CD14-positive monocyte (primary cell): ENCODE measurements around the gene TEX44. TPM values are rescaled to one million over a fixed set of nuclear protein-coding genes. Genes with fewer than 3 reads are reported as not detected.

Experiments used
- DNase-seq, 3 donors: peaks; one replicate each; pipeline ENCODE4 v3.0.0-alpha.2; 2011 to 2022
- H2AFZ ChIP-seq: 2 replicates; pipeline ENCODE4 v1.6.0; 2012; ENCODE audit warnings: mild to moderate bottlenecking, low read depth, low read length, inconsistent platforms; ENCODE audit not compliant: insufficient read depth, poor library complexity, severe bottlenecking
- H3K27ac ChIP-seq, 2 donors: 1 replicate in 1 of 2; 2 replicates in 1 of 2; pipeline ENCODE4 v1.5.1; 2012 to 2013; ENCODE audit warnings: low read length in 2 of 2, control low read depth in 1 of 2, inconsistent platforms in 1 of 2, low read depth in 1 of 2, mild to moderate bottlenecking in 1 of 2
- H3K27me3 ChIP-seq, 2 donors: one replicate each; pipeline versions ENCODE4 v1.6.0 to v1.6.1; 2011 to 2013; ENCODE audit warnings: low read length in 2 of 2; ENCODE audit not compliant: control insufficient read depth in 2 of 2, insufficient read depth in 2 of 2
- H3K36me3 ChIP-seq, 2 donors: replicated peaks in 1 of 2; 1 replicate in 1 of 2; 2 replicates in 1 of 2; pipeline versions ENCODE4 v1.5.1 to v1.6.1; 2012 to 2013; ENCODE audit warnings: low read length in 2 of 2, control low read depth in 1 of 2, inconsistent platforms in 1 of 2, mild to moderate bottlenecking in 1 of 2; ENCODE audit not compliant: insufficient read depth in 2 of 2, control insufficient read depth in 1 of 2
- H3K4me1 ChIP-seq, 2 donors: 1 replicate in 1 of 2; 2 replicates in 1 of 2; pipeline versions ENCODE4 v1.5.1 to v1.6.1; 2012 to 2013; ENCODE audit warnings: low read length in 2 of 2, control low read depth in 1 of 2, inconsistent platforms in 1 of 2, mild to moderate bottlenecking in 1 of 2, moderate library complexity in 1 of 2; ENCODE audit not compliant: insufficient read depth in 2 of 2, control insufficient read depth in 1 of 2
- H3K4me2 ChIP-seq: replicated peaks from 2 replicates; pipeline ENCODE3; 2012; ENCODE audit warnings: low read length, moderate library complexity, mild to moderate bottlenecking; ENCODE audit not compliant: poor library complexity, severe bottlenecking; ENCODE audit errors: extremely low read depth
- H3K4me3 ChIP-seq, 3 experiments: fragments of 200-600 bp in 1 of 3; sonication (generic) in 1 of 3; replicated peaks in 1 of 3; 1 replicate in 2 of 3; 2 replicates in 1 of 3; pipeline ENCODE4 v1.5.1; 2011 to 2013; ENCODE audit warnings: low read length in 3 of 3, mild to moderate bottlenecking in 3 of 3, control low read depth in 2 of 3, low read depth in 2 of 3, inconsistent platforms in 1 of 3, moderate library complexity in 1 of 3
- H3K79me2 ChIP-seq: 2 replicates; pipeline ENCODE4 v1.6.0; 2012; ENCODE audit warnings: mild to moderate bottlenecking, control low read depth, inconsistent platforms, low read length, moderate library complexity; ENCODE audit not compliant: insufficient read depth
- H3K9ac ChIP-seq: 2 replicates; pipeline ENCODE4 v1.6.0; 2017; ENCODE audit warnings: low read length, mild to moderate bottlenecking; ENCODE audit not compliant: insufficient read depth, poor library complexity, severe bottlenecking
- H3K9me3 ChIP-seq, 2 donors: replicated peaks in 1 of 2; 1 replicate in 1 of 2; 2 replicates in 1 of 2; pipeline versions ENCODE4 v1.5.1 to v1.6.1; 2012 to 2013; ENCODE audit warnings: low read length in 2 of 2, control low read depth in 1 of 2; ENCODE audit not compliant: control insufficient read depth in 1 of 2, insufficient read depth in 1 of 2
- H4K20me1 ChIP-seq: 2 replicates; pipeline ENCODE4 v1.6.0; 2012; ENCODE audit warnings: mild to moderate bottlenecking, low read length, control low read depth, moderate library complexity; ENCODE audit not compliant: insufficient read depth
- H3K27ac Mint-ChIP-seq, 7 donors: one replicate each; pipeline ENCODE4 v1.8.0; 2020; ENCODE audit warnings: mild to moderate bottlenecking in 7 of 7, mixed read lengths in 7 of 7, moderate library complexity in 6 of 7, inconsistent platforms in 2 of 7
- H3K27me3 Mint-ChIP-seq, 3 donors: one replicate each; pipeline ENCODE4 v1.8.0; 2021 to 2022; ENCODE audit warnings: low read depth in 3 of 3, mild to moderate bottlenecking in 3 of 3, mixed read lengths in 3 of 3, moderate library complexity in 3 of 3, inconsistent platforms in 1 of 3
- H3K36me3 Mint-ChIP-seq, 2 donors: one replicate each; pipeline ENCODE4 v1.8.0; 2020; ENCODE audit warnings: mixed read lengths in 2 of 2, inconsistent platforms in 1 of 2, mild to moderate bottlenecking in 1 of 2
- H3K4me1 Mint-ChIP-seq: one replicate; pipeline ENCODE4 v1.8.0; 2020; ENCODE audit warnings: mild to moderate bottlenecking, mixed read lengths
- H3K4me3 Mint-ChIP-seq, 2 donors: one replicate each; pipeline ENCODE4 v1.8.0; 2020; ENCODE audit warnings: mild to moderate bottlenecking in 2 of 2, mixed read lengths in 2 of 2, moderate library complexity in 1 of 2
- H3K9me3 Mint-ChIP-seq, 7 donors: one replicate each; pipeline ENCODE4 v1.8.0; 2020 to 2022; ENCODE audit warnings: mixed read lengths in 7 of 7, mild to moderate bottlenecking in 6 of 7, moderate library complexity in 6 of 7, inconsistent platforms in 2 of 7
- CTCF ChIP-seq: fragments of 200-600 bp; IDR thresholded peaks from one replicate; pipeline ENCODE4 v1.8.0; 2022; ENCODE audit warnings: antibody characterized with exemption, mild to moderate bottlenecking
- WGBS: methylation state at CpG from one replicate; pipeline ENCODE4 v1.1.5; 2013; ENCODE audit warnings: missing lambda C conversion rate; ENCODE audit not compliant: insufficient coverage; 5-methylcytosine and 5-hydroxymethylcytosine counted together
- intact Hi-C, 2 donors: fragments of 100-400 bp; cut with micrococcal nuclease; formaldehyde crosslinking; loops; one replicate each; pipeline versions ENCODE4 v1.15.0 to v1.15.1; 2023
- polyA plus RNA-seq, 3 donors: library from polyadenylated mRNA; depleted of rRNA in 1 of 3; unstranded in 2 of 3; stranded (reverse) in 1 of 3; fragments of 300-500 nt in 2 of 3; fragments of >200 nt in 1 of 3; fragmentation: Illumina TruSeq in 2 of 3; gene quantifications; 1 replicate in 2 of 3; 2 replicates in 1 of 3; pipeline ENCODE4 v1.2.3, GENCODE V29; 2012 to 2021

The TEX44 gene
- polyA plus RNA-seq, 3 donors, result not detected

- Mint-ChIP-seq H3K9me3 (peaks cover 14 to 36% (median 30%) of the 10 kb centered on the region in 7 donors), H3K27ac (peak overlapping the region; percentile 64 to 91 (median 80)), H3K4me1 (peaks cover 42% of the 10 kb centered on the region), H3K27me3 (peaks cover 78 to 90% (median 87%) of the 10 kb centered on the region in 3 donors), H3K4me3 (peak overlapping the region; percentile 21 to 95), H3K36me3 (peaks cover 21 to 25% of the 10 kb centered on the region in 2 donors)
- peaks cover 13 to 24% of the 10 kb centered on the region in 2 donors for H3K9me3 ChIP-seq
- no peak for DNase-seq
- no peak for TF ChIP-seq CTCF
- no peak overlapping the region for H3K9ac ChIP-seq
- H2AFZ ChIP-seq, result no peak overlapping the region
- no peak overlapping the region for H3K27ac ChIP-seq
- WGBS, result 6% methylated on average over 3 of the region's 13 CpGs
- intact Hi-C loops, result no loop called here
- H4K20me1 ChIP-seq, result peaks cover 9% of the 10 kb centered on the region
- peaks cover 25 to 35% of the 10 kb centered on the region in 2 donors for H3K4me1 ChIP-seq
- H3K4me2 ChIP-seq, result peak overlapping the region; percentile 62
- H3K79me2 ChIP-seq, result no peaks in the 10 kb centered on the region
- peaks cover 0 to 5% of the 10 kb centered on the region in 2 donors for H3K36me3 ChIP-seq
- H3K27me3 ChIP-seq, result peaks cover 40 to 74% of the 10 kb centered on the region in 2 donors
- H3K4me3 ChIP-seq, result peak overlapping the region in 1 of 3 experiments; percentile 46
Measured at GRCh38 chr2:231546014-231546715, 46.5 kb upstream of the TEX44 start.

- Histone ChIP-seq H3K9ac (no peak overlapping the region), H3K4me3 (no peak overlapping the region), H3K27me3 (peaks cover 29 to 65% of the 10 kb centered on the region in 2 donors), H3K36me3 (peaks cover 0 to 5% of the 10 kb centered on the region in 2 donors), H4K20me1 (peaks cover 9% of the 10 kb centered on the region), H3K79me2 (no peaks in the 10 kb centered on the region), H3K9me3 (peaks cover 15% of the 10 kb centered on the region in 2 donors), H2AFZ (no peak overlapping the region), H3K27ac (no peak overlapping the region), H3K4me2 (no peak overlapping the region), H3K4me1 (peaks cover 25 to 35% of the 10 kb centered on the region in 2 donors)
- WGBS, result 98% methylated on average over 8 of the region's 12 CpGs
- Mint-ChIP-seq H3K27me3 (peaks cover 66 to 84% (median 81%) of the 10 kb centered on the region in 3 donors), H3K9me3 (peaks cover 8 to 34% (median 28%) of the 10 kb centered on the region in 7 donors), H3K4me1 (peaks cover 42% of the 10 kb centered on the region), H3K36me3 (peaks cover 13 to 19% of the 10 kb centered on the region in 2 donors), H3K4me3 (peak overlapping the region in 1 of 2 donors; percentile 95), H3K27ac (no peak overlapping the region)
- intact Hi-C loops, result no loop called here
- DNase-seq, result no peak
- TF ChIP-seq CTCF, result no peak
Measured at GRCh38 chr2:231547315-231548110, 45.2 kb upstream of the TEX44 start.
